Breast epithelium (tissue), 4 donors: ENCODE results near the gene ATP5PB. TPM values are rescaled to one million over a fixed set of nuclear protein-coding genes. Genes with fewer than 3 reads are reported as not detected.

Source experiments
- DNase-seq, 2 donors: peaks; one replicate each; pipeline ENCODE4 v3.0.0-alpha.2; 2019; ENCODE audit warnings: low spot score in 2 of 2
- H3K27ac ChIP-seq, 2 donors: fragments of 200-600 bp; sonication (generic) in 1 of 2; one replicate each; pipeline ENCODE4 v1.5.1; 2016 to 2019; ENCODE audit warnings: mild to moderate bottlenecking in 1 of 2
- H3K27me3 ChIP-seq, 2 donors: fragments of 200-600 bp; sonication (generic) in 1 of 2; one replicate each; pipeline versions ENCODE4 v1.5.1 to v1.6.0; 2017 to 2019; ENCODE audit warnings: control low read depth in 1 of 2, mild to moderate bottlenecking in 1 of 2
- H3K36me3 ChIP-seq: fragments of 200-600 bp; one replicate; pipeline ENCODE4 v1.5.1; 2019
- H3K4me1 ChIP-seq, 2 donors: fragments of 200-600 bp; sonication (generic); one replicate each; pipeline ENCODE4 v1.5.1; 2016 to 2019; ENCODE audit warnings: control low read depth in 1 of 2
- H3K4me3 ChIP-seq, 3 donors: fragments of 200-600 bp; sonication (generic); 1 replicate in 2 of 3; 2 replicates in 1 of 3; pipeline ENCODE4 v1.5.1; 2016 to 2019; ENCODE audit warnings: mild to moderate bottlenecking in 3 of 3, moderate library complexity in 2 of 3
- H3K9me3 ChIP-seq, 2 donors: fragments of 200-600 bp; sonication (generic) in 1 of 2; one replicate each; pipeline ENCODE4 v1.5.1; 2016 to 2019; ENCODE audit warnings: control low read depth in 1 of 2
- POLR2A ChIP-seq: fragments of 450-650 bp; IDR thresholded peaks from one replicate; pipeline ENCODE4 v1.6.1; 2016; ENCODE audit warnings: antibody characterized with exemption, mild to moderate bottlenecking, moderate library complexity
- POLR2AphosphoS5 ChIP-seq, 3 donors: sonication (generic); formaldehyde crosslinking; IDR thresholded peaks; one replicate each; pipeline ENCODE4 v1.6.1; 2017; ENCODE audit warnings: antibody characterized with exemption in 3 of 3
- intact Hi-C: fragments of 100-400 bp; cut with DNase I; formaldehyde crosslinking; loops from one replicate; pipeline ENCODE4 v1.15.1; 2023; ENCODE audit warnings: low total_unique reads
- total RNA-seq, 3 donors: library from RNA; depleted of rRNA; stranded (reverse); fragments of >200 nt; gene quantifications; one replicate each; pipeline ENCODE4 v1.1.0, GENCODE V29; 2016
- TF ChIP-seq, protein P1 (sequence below), 3 donors: fragments of 450-650 bp; IDR thresholded peaks; one replicate each; pipeline ENCODE4 v1.5.1; 2016 to 2017; ENCODE audit warnings: antibody characterized with exemption in 3 of 3, mild to moderate bottlenecking in 3 of 3, moderate library complexity in 3 of 3

Gene ATP5PB
- total RNA-seq, 3 donors from 2014 or later: 143 to 159 (median 148) TPM

DNA sequence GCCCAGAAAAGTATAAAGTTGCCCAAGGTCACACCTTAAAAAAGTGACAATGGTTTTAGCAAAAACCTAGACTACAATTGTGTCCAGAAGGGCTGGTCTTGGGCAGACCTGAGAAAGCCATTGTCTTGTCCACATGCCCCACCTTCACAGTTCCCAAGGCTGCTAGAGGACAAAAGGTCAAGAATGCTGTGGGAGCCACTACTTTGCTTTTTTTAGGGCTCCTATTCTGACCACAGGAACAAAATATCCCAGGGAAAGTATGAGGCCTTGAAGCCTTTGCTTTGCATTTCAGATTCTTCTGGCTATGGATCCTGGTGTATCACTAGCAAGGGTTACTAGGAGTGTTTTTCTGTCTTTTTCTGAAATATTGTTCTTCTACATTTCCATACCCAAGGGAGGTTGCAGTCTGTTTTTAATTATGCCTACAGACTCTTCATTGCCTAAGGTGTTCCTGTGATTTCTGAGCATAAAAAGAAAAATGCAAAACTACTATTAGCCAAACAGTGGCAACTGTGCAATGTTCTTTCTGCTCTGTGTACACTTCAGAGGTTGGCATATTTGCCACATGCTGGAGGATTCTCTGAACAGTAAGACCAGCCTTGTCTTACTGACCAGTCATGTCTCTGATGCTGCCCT lies 35.2 kb downstream of the ATP5PB start:
- TF ChIP-seq, protein P1, sequence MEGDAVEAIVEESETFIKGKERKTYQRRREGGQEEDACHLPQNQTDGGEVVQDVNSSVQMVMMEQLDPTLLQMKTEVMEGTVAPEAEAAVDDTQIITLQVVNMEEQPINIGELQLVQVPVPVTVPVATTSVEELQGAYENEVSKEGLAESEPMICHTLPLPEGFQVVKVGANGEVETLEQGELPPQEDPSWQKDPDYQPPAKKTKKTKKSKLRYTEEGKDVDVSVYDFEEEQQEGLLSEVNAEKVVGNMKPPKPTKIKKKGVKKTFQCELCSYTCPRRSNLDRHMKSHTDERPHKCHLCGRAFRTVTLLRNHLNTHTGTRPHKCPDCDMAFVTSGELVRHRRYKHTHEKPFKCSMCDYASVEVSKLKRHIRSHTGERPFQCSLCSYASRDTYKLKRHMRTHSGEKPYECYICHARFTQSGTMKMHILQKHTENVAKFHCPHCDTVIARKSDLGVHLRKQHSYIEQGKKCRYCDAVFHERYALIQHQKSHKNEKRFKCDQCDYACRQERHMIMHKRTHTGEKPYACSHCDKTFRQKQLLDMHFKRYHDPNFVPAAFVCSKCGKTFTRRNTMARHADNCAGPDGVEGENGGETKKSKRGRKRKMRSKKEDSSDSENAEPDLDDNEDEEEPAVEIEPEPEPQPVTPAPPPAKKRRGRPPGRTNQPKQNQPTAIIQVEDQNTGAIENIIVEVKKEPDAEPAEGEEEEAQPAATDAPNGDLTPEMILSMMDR (IDR thresholded peaks at IDR 0.05): no peak
- no peak for TF ChIP-seq POLR2A
- TF ChIP-seq POLR2AphosphoS5 (IDR thresholded peaks at IDR 0.05): no peak
- H3K36me3 ChIP-seq: no peaks in the 10 kb centered on the region
- no peak overlapping the region for H3K27ac ChIP-seq
- intact Hi-C loops: no loop called here
- H3K4me3 ChIP-seq: no peak overlapping the region
- no peaks in the 10 kb centered on the region for H3K27me3 ChIP-seq
- no peaks in the 10 kb centered on the region for H3K4me1 ChIP-seq
- H3K9me3 ChIP-seq: no peaks in the 10 kb centered on the region
- no peak for DNase-seq

DNA sequence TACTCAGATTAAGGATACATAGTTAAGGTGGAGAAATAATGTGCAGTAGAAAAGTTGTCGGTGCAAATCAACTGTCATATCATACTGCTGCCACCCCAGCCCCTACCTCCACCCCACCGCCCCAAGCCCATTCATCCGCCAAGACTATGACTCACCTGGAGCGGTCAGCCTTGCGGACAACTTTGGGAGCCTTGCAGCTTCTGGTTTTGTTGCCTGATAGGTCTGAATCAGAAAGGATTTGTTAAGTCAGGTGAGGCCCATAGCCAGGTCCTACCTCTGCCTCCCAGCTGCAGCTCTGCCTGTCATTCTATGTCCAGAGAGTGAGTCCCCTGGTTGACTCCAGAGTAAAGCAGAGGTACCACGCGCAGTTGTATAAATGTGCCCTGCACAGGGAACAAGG lies 37.2 kb downstream of the ATP5PB start:
- DNase-seq: no peak
- no peak for TF ChIP-seq POLR2AphosphoS5 (IDR thresholded peaks at IDR 0.05)
- TF ChIP-seq POLR2A: no peak
- TF ChIP-seq, protein P1 (IDR thresholded peaks at IDR 0.05): no peak
- H3K9me3 ChIP-seq: no peaks in the 10 kb centered on the region
- no peak overlapping the region for H3K4me3 ChIP-seq
- H3K36me3 ChIP-seq: no peaks in the 10 kb centered on the region
- H3K4me1 ChIP-seq: no peaks in the 10 kb centered on the region
- intact Hi-C loops: no loop called here
- H3K27ac ChIP-seq: no peak overlapping the region
- H3K27me3 ChIP-seq: no peaks in the 10 kb centered on the region

DNA sequence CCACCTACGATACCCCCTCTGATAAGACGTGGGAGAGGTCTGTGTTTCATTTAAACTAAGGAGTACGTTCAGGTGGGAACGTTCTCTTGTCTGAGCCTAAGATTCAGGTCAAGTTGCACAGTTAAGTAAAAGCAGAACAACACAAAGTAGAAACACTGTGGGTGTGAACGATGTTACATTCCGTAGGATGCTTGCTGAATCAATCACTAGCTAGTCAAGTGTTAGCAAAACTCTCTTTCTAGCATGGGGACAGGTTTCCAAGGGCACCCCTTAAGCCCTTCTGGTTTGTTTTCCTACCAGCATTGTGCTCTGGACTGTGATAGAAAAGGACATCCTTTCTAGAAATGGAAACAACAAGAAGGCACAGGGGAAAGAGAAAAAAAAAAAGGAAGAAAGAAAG lies 37.9 kb downstream of the ATP5PB start:
- no peaks in the 10 kb centered on the region for H3K9me3 ChIP-seq
- no peaks in the 10 kb centered on the region for H3K36me3 ChIP-seq
- DNase-seq: no peak
- no peaks in the 10 kb centered on the region for H3K27me3 ChIP-seq
- no peaks in the 10 kb centered on the region for H3K4me1 ChIP-seq
- no peak for TF ChIP-seq POLR2AphosphoS5 (IDR thresholded peaks at IDR 0.05)
- TF ChIP-seq POLR2A: no peak
- TF ChIP-seq, protein P1 (IDR thresholded peaks at IDR 0.05): no peak
- intact Hi-C loops: no loop called here
- no peak overlapping the region for H3K4me3 ChIP-seq
- H3K27ac ChIP-seq: no peak overlapping the region

DNA sequence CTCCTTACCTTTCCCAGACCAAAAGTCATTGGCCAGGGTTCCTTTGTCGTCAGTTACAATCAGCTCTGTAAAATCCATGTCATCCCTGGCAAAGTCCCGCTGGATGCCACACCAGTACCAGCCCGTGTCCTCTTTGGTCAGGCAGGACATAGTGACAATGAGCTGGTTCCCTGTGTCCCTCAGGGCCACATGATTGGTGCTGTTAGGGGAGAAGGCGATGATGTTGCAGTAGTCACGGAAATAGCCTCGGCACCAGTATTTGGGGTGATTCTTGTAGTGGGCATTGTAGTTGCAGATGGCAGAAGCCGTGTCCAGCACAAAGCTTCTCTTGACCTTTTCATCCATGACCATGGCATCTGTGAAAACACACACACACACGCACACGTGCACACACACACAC lies 39.4 kb downstream of the ATP5PB start:
- Histone ChIP-seq H3K9me3 (no peaks in the 10 kb centered on the region), H3K4me3 (no peak overlapping the region), H3K36me3 (no peaks in the 10 kb centered on the region), H3K27ac (no peak overlapping the region), H3K27me3 (no peaks in the 10 kb centered on the region), H3K4me1 (no peaks in the 10 kb centered on the region)
- TF ChIP-seq, protein P1 (IDR thresholded peaks at IDR 0.05): no peak
- no peak for TF ChIP-seq POLR2AphosphoS5 (IDR thresholded peaks at IDR 0.05)
- TF ChIP-seq POLR2A: no peak
- intact Hi-C loops: no loop called here
- no peak for DNase-seq

DNA sequence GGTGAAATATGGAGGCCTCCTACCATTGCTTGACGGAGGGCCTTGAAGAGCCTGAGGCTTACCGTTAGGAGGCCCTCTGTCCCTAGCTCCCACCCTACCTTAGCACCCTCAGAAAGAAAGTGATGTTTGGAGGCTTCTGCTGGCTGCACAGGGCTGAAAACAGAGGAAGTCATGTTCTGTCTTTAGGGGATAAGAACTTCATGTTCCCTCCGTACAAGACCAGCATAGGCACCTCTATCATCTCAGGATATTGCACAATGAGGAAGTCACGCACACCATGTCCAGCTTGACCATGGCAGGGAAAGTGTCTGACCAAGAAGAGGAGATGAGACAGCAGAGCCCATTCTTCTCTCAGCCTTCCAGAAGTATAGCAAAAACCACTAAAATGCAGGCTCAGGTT lies 40.3 kb downstream of the ATP5PB start:
- intact Hi-C loops: no loop called here
- no peaks in the 10 kb centered on the region for H3K27me3 ChIP-seq
- H3K4me1 ChIP-seq: no peaks in the 10 kb centered on the region
- TF ChIP-seq, protein P1 (IDR thresholded peaks at IDR 0.05): no peak
- TF ChIP-seq POLR2AphosphoS5 (IDR thresholded peaks at IDR 0.05): peak in 1 of 3 donors; percentile 50
- no peak overlapping the region for H3K4me3 ChIP-seq
- no peaks in the 10 kb centered on the region for H3K9me3 ChIP-seq
- no peaks in the 10 kb centered on the region for H3K36me3 ChIP-seq
- peak overlapping the region in 1 of 2 donors; percentile 32 for H3K27ac ChIP-seq
- no peak for DNase-seq
